HFF-Myc (cell line): Measurements from ENCODE around the gene PLCB1.

Source experiments
- DNase-seq: peaks from one replicate; pipeline ENCODE4 v3.0.0-alpha.2; 2011; ENCODE audit warnings: low read depth; ENCODE audit errors: extremely low read depth
- H3K4me3 ChIP-seq: replicated peaks from 2 replicates; pipeline ENCODE4 v1.5.1; 2011; ENCODE audit warnings: low read depth, mild to moderate bottlenecking, control low read depth, low read length
- TF ChIP-seq, protein P1 (sequence below): IDR thresholded peaks from 2 replicates; pipeline ENCODE4 v1.5.1; 2012; ENCODE audit warnings: mild to moderate bottlenecking, low read depth, low read length, control low read depth; ENCODE audit errors: missing control alignments

Gene PLCB1

DNA sequence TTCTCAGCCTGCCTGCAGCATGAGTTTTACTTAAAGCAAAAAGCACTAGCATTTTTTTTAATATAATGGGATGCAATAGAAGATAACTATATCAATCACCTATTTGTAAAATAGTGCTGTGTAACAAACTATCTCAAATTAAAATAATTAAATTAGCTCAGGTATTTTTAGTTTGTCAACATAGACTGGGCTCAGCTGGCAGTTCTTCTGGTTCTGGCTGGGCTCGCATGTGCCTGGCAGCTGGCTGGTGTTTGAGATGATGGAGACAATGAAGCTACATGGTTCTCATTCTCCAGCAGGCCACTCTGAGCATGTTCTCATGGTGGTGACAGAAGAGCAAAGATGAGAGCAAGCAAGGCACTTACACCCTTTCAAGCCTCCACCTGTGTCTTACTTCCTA, 181.0 kb downstream of the PLCB1 start:
- TF ChIP-seq, protein P1, sequence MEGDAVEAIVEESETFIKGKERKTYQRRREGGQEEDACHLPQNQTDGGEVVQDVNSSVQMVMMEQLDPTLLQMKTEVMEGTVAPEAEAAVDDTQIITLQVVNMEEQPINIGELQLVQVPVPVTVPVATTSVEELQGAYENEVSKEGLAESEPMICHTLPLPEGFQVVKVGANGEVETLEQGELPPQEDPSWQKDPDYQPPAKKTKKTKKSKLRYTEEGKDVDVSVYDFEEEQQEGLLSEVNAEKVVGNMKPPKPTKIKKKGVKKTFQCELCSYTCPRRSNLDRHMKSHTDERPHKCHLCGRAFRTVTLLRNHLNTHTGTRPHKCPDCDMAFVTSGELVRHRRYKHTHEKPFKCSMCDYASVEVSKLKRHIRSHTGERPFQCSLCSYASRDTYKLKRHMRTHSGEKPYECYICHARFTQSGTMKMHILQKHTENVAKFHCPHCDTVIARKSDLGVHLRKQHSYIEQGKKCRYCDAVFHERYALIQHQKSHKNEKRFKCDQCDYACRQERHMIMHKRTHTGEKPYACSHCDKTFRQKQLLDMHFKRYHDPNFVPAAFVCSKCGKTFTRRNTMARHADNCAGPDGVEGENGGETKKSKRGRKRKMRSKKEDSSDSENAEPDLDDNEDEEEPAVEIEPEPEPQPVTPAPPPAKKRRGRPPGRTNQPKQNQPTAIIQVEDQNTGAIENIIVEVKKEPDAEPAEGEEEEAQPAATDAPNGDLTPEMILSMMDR = no peak
- DNase-seq = no peak
- no peak overlapping the region for H3K4me3 ChIP-seq

DNA sequence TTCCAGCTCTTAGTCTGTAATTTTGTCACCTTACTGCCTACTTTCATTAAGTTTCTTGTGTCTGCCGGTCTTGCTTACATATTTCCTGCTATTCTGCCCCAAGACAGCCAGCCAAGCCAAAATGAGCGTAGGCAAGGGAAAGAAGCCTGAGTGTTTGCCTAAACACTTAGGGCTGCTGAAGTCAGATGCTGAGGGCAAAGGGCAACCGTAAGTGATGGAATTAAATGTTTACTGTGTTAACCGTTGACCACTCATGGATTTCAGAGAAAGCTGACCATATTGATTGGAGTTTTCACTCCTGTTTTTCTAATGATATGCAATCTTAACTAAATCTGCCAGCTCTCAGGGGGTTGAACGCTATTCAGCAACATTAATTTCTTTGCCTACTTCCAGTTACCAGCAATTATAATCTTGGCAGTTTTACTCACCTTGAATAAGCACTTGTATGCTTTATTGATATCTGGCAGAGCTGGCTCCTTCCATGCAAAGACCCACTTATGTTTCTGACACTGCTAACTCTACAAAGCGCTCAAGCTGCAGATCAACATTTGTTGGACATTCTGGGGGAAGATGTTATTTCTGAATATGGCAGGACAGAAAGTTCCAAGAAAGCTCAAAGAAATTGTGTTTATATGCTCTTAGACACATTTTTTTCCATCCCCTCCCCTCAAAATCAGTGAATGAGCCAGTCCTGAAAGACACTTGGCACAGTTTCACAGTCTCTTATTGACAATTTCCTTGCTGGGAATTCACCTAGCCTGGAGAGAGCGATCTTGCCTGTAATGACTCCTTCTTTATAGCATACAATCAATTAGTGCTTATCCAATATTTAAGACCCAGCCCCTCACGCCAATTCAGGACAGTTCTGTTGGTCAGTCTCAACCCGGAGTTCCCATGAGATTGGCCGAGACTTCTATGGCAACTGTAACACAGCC, 183.8 kb downstream of the PLCB1 start:
- no peak overlapping the region for H3K4me3 ChIP-seq
- no peak for DNase-seq
- TF ChIP-seq, protein P1 = no peak

DNA sequence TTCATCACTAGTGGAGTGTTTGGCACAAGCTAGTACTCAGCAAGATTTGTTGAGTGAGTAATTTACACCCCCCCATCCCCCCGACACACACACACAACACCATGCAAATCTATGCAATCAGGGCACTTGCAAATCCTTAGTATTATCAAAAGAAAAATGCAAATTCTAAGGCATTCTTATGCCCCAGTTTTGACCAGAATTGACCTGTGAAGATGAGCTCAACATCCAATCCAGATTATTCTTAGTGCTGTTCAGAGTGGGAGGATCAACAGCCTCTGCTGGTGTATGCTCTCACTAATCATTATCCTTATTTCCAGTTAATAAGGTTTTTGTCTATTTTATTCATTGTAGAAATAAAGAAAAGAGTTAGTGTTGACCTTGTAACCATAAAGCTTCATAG, 185.4 kb downstream of the PLCB1 start:
- TF ChIP-seq, protein P1 = no peak
- no peak overlapping the region for H3K4me3 ChIP-seq
- no peak for DNase-seq

DNA sequence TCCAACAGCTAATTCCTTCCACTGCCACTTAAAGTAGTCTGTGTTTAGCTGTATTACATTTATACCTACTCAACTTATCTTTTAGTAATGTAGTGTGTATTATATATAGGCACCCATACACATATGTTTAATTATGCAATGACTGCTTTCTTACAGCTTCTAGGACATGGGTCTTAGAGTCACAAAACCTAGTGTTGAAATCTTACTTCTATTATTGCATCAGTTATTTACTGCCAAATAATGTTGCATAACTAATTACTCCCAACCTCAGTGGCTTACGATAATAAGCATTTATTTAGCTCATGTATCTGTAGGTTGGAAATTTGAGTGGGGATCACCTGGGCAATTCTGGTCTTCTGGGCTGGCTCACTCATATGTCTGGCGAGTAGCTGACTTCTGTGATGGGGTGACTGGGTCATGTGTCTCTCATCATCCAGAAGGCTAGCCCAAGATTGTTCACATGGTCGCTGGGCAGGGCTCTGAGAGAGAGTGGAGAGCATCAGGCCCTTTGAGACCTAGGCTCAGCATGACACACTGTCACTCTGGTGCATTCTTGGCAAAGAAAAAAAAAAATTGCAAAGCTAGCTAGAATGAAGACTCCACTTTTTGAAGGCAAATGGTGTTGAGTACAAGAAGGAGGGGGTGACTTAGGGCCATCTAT, 187.0 kb downstream of the PLCB1 start:
- DNase-seq = no peak
- TF ChIP-seq, protein P1 = no peak
- H3K4me3 ChIP-seq = no peak overlapping the region

DNA sequence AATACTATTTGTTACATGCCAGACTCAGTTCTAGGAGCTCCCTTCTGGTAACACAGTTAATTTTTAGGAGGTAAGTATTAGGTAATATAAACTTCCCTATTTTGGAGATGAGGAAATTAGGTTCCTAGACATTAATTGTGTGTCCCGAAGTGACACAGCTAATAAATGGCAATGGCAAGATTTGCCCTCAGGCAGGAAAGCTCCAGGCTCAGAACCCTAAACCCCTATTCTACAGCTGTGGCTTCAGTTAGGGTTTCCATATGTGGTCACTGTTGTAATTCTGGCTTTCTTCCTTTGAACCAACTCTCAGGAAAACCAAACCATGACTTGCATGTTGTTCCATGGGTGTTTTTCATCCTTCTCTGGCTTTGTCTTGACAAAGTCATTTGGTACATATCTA, 188.2 kb downstream of the PLCB1 start:
- no peak overlapping the region for H3K4me3 ChIP-seq
- TF ChIP-seq, protein P1 = no peak
- DNase-seq = no peak

DNA sequence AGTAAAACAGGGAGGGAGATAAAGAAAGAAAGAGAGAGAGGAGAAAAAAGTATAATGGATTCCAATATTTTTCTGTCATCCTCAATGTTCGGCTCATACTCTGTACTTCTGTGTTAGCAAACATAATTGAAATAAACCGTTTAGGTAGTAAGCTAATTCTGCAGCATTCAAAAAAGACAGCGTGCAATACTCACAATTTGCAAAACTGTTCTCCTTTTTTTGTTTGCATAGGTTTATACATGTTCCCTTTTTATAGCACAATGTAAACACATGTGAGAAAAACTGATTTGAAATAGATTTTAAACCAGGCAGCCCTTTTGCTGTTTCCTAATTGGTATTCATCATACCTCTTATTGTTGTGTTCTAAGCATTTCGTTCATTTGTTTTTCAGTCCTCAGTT, 188.9 kb downstream of the PLCB1 start:
- DNase-seq = no peak

More for the DNA sequence above, 188.9 kb downstream of the PLCB1 start:
- no peak overlapping the region for H3K4me3 ChIP-seq
- TF ChIP-seq, protein P1 = no peak
